ENCODE data around the gene SWAP70.

SWAP70 gene

DNA sequence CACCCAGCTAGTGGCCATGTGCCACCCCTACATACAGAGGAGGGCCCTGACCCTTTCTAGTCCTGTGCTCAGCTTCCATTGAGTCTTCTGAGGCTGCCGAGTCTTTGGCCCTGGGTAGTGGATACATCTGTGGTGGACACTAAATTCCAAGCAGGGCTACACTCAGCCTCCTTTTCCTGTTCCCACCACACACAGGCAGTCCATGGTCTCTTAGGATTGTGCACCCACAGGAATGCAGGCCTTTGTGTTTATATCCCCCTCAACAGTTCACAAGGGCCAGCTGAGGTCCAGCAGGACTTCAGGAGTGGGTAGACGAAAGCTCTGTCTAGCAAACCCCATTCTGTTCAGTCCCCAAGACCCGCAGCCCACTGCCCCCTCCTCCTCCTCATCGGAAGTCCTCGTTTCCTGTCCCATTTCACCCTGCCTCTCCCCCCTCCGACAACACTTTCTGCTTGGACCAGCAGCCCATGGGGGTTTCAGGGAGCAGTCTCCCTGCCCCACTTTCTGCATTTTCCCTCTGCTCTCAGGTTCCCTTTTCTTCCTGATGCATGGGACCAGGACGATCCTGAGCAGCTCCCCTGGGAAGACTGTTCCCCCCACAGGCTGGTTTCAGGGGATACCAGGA, 91.8 kb downstream of the SWAP70 start:
- no peak for DNase-seq

DNA sequence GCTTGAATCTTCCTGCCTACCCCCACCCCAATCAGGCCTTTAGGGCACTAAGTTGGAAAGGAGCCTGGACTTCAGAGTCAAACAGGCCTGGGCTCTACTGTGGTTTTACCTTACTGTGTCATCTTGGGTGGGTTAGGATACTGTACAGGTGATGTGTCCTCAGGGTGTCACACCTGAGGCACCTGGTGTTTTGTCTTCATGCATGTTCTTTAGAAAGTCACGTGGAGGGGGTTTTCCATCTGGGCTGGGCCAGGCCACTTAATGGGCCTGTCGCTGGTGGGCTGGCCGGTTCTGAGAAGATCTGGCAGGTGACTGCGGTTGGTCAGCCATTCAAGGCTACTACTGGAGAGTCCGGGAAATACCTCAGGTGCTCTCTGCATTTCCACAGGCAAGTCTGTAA, 92.6 kb downstream of the SWAP70 start:
- no peak for DNase-seq

DNA sequence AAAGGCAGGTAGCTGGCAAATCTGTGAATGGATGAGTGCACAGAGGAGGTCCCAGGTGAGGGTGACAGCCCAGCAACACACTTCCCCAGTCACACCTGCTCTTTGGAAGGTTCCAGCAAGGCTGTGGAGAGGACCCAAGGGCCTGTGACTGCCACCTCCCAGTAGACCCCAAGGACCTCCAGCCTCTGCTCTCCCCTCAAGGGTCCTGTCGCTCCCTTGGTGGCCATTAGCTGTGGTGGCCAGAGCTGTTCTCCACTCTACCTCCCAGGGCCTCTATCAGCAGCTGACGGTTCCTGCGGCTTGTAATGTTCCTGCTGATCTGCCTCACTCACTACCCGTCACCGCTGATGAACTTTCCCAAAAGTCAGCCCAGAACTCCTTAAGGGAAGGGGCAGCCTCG, 93.0 kb downstream of the SWAP70 start:
- DNase-seq, result no peak

DNA sequence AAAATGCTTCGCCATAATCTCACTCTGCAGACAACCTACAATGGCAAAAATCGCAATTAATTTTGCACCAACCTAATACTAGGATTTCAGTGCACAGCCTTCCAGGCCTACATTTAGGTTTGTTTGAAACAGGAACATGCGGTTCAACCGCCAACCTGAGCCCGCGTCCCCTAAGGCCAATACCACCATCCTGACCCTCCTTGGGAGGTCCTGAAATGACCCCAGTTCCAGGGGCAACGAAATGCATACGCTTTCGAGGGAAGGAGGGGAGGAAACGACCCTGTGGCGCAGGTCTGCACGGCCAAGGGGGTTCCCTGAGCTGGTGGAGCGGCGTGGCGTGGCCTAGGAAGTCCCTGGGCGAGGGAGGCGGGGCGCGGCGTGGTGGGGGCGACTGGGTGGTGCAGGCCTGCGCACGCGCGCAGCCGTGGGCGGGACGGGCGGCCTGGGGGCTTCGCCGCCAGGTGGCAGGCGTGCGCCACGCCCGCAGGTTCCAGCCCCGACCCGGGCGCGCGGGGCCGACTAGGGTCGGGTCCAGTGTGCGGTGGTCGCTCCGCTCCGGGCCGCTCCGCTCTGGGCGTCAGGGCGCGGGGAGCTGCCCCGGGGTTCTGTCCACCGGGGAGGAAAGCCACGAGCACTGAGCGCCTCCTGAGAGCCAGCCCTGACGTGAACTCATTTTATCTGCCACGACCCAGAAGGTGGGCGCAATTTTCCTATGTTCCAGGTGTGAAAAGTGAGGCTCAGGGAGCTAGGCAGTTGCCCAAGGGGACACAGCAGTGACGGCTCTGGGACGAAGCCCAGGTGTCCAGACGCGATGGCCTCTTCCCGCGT, 94.1 kb downstream of the SWAP70 start:
- peak; percentile 96 for DNase-seq

DNA sequence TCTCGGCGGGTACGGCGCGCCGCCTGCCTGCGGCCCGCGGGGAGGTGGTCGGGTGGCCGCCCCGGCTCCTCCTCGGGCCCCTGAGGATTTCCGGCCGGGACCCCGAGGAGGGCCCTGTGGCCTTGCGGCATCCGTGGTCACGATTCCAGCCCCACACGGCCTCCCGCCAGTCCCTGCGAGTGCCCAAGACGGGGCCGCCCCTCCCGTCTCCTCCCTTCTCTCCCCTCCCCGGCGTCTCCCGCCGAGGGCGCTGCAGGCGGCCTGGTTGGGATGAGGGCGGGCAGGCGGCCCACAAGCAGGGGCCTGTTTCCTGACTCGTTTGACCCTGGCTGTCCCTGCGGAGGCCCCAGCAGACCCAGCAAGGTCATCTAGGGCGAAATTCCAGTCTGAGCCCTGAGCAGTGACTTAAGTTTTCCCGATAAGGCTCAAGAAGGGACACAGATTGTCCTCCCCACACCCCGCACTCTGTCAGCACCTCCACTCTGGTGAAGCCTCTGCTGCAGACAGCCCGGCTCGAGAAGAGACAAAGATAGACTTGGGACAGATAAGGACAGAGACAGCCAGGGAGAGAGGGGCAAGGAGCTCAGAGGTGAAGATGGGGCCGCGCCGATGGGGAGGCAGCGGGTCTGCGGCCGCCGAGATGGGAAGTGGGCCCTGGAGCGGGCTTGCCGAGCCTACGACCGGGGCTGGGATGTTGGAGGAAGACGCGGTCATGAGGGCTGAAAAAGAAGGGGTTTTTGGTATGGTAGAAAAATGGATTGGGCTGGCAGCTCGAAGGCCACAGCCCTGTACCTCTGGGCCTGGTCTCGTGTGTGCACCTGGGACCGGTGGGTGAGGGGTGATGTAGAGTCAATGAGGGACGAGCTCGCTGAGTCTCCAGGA, 95.0 kb downstream of the SWAP70 start:
- peak; percentile 59 for DNase-seq

DNA sequence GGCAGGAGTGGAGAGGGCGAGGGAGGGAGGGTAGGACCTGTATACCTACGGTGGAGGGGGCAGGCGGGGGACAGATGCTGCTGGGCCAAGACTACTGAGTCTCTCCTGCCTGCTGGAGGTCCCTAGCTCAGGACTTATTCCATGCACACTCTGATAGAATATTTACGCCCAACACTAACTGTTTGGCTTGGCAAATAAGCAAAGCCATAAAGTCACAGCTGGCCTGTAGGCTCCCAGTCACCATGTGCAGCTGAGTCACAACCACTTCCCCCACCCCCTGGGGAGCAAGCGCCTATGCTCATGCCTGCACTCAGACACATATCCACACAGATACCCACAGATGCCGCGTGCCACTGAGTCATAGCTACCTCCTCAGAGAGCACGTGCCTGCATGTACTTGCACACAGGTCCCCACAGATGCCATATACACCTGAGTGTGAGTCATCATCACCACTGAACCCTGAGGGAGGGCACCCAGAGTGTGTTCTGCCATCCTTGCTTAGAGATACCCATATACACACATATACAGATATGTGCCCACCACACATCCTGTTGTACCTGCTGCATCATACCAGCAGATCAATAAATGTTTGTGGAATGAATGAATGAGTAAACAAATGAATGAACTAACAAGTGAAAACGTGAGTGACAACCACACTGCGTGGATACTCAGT, 95.8 kb downstream of the SWAP70 start:
- peak; percentile 91 for DNase-seq

DNA sequence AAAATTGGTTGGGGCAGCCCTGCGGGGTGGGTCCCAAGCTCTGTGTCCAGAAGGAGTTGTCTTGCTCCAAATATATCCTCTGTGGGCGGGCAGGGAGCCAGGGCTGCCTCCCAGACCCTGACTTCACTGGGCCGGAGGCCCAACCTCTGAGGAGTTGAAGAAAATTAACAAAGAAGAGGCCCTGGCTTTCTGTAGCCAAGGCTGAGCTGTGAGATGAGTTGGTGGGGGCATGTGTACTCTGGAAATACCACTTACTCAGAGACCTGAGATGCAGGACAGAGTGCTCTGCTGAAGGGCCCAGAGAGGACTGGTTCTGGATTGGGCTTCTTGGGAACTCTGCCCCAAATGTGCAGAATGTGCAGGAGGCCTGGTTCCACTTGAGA, 96.3 kb downstream of the SWAP70 start:
- DNase-seq, result peak; percentile 8

DNA sequence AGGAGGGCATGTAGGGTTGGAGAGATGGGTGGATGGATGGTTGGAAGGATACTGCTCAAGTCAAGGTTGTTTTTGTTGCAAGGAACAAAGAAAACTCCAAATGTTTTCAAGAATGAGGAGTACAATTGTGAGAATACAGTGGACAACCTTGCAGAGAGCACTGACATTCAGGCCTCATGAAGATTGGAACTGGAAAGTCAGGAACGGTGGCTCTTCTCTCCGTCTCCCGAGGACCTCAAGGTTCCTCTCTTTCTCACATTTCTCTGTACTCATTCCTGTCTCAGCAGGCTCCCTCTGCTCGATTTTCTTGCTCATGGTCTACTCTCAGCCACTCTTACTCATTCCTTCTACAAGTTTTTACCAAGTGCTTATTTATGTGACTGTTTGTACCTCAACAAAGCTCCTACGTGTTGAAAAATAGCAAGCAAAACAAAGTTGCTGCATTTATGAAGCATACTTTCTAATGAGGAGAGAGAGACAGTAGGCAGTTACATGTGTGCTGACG, 97.6 kb downstream of the SWAP70 start:
- DNase-seq, result no peak

DNA sequence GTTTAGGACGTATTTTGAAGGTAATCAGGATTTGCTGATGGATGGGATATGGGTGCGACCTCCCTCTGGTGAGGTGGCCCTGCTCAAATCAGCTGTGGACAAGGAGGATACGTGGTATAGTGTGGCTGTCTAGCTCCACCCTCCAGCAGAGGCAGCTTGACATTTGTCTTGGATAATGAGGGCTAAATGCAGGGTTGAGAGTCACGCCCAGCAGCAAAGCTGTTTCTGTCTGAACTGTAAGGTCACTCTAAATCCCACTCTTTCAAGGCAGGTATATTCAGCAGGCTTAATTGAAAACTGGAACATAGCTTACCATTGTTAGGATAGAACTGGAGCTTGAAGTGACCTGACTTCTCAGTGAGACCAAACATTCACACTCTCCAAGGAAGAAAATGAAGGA, 98.7 kb downstream of the SWAP70 start:
- no peak for DNase-seq

DNA sequence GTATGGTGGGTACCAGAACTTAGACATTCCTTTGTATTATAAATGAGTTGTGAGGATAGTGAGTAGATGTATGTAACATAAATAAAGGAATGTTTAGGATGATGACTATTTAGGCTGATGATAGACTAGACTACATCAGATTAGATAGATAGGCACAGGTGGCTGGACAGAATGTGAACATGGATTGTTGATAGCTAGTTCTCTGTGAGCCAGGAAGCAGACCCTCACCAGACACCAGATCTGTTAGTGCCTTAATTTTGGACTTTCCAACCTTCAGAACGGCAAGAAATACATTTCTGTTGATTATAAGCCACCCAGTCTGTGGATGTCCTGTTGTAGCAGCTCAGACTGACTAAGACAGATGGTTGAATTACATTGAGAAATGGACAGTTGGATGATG, 99.4 kb downstream of the SWAP70 start:
- DNase-seq, result no peak

DNA sequence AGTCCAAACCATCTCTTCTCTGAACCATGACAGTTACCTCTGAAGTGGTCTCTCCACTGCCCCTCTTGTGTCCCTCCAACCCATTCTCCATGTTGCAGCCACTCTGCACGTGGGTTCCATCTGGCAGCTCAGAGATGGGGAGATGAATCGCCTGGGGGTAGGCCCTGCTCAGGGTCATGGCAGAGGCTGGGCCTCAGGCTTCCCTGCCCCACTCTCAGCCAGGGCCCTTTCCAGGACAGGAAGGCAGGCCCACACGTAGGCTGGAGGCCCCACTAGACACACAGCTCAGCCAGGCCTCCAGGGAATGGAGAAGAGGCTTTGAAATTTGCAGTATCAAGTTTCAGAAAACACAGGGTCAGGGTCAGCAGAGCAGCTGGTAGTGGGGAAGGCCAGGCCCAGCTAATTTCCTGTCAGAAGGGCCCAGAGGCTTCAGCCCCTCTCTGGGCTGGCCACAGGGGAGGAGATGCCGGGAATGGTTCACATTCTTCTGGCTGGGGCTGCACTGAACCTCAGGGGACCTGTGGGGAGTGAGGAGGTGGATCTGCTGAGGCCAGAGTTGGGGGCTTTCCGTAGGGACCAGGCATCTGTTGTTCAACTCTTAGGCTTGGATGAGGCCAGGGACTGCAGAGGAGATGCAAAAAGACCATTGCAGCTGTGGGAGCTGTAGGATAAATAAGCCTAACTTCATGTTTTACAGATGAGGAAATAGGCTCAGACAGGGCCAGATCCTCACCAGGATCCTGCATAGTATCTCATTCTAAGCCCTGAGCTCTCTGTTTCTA, 101.6 kb downstream of the SWAP70 start:
- no peak for DNase-seq

DNA sequence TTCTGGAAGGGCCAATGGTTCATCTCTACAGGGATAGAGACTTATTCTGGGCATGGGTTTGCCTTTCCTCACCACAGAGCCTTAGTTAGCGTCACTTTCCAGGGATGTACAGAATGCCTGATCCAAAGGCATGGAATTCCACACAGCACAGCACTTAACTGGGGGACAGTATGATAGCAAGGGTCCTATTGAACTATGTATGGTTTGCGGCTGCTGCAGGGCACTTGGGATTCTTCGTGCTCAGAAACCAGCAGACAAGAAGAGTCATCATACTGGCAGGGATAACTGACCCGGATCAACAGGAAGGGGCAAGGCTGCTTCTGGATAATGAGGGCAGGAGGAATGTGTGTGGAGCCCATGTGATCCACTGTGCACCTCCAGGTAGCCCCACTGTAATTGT, 105.7 kb downstream of the SWAP70 start:
- DNase-seq, result no peak

DNA sequence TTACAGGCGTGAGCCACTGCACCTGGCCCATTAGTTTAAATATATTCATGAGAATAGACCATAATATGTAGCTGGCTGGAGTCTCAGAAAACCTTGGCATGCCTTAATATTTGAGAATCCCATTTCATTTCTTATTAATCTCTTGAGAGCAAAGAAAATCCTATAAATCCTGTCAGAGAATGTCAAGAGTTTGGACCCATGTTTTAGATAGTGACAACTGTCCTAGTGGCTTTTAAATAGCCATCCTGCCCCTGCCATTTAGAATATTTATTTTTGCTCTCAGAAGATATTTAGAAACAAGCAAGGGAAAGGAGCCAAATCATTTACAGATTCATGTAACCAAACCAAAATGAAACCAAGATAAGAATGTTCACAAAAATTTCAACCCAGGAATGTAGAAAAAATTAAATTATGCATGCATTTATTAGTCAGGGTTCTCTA, 107.2 kb downstream of the SWAP70 start:
- DNase-seq, result no peak

DNA sequence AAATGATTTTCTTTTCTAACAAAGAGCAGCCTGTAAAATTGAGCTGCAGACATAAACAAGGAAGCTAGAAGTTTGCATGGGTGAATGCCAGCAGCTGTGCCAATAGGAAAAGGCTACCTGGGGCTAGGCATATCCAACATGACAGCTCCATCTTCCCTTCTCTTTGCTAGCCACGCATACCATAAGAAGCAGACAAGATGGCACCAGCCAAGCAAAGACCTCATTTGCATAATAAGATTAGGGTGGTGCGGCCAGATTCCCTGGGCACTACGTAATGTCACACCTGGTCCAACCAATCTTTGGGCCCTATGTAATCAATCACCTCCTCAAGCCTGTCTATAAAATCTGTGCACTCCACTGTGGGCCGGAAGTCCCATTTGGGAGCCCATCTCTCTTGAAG, 108.3 kb downstream of the SWAP70 start:
- DNase-seq, result no peak

DNA sequence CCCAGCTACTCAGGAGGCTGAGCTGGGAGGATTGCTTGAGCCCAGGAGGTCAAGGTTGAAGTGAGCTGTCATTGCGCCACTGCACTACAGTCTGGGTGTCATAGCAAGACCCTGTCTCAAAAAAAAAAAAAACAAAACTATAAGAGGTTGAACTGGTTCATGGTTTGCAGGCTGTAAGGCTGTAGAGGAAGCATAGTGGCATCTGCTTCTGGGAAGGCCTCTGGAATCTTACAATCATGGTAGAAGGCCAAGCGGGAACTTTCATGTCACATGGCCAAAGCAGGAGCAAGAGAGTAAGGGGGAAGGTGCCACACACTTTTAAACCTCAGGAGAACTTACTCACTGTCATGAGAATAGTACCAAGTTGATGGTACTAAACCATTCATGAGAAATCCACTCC, 109.6 kb downstream of the SWAP70 start:
- DNase-seq, result no peak

DNA sequence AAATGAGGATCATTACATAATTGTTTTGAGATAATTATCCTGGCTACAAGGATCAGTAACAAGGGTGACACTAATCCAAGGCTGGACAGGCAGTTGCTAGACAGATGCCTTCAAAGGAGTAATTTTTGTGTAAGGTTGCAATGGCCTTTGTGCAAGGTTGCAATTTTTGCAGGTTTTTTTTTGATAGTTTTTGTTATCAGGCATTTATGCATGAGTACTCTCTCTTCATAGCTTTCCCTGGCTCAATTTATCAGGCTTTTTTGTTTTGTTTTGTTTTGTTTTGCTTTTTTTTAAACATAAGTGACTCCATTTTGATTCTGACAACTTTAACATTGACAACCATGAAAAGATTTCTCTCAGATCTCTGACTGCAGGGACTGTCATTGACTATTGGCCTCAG, 110.2 kb downstream of the SWAP70 start:
- no peak for DNase-seq

DNA sequence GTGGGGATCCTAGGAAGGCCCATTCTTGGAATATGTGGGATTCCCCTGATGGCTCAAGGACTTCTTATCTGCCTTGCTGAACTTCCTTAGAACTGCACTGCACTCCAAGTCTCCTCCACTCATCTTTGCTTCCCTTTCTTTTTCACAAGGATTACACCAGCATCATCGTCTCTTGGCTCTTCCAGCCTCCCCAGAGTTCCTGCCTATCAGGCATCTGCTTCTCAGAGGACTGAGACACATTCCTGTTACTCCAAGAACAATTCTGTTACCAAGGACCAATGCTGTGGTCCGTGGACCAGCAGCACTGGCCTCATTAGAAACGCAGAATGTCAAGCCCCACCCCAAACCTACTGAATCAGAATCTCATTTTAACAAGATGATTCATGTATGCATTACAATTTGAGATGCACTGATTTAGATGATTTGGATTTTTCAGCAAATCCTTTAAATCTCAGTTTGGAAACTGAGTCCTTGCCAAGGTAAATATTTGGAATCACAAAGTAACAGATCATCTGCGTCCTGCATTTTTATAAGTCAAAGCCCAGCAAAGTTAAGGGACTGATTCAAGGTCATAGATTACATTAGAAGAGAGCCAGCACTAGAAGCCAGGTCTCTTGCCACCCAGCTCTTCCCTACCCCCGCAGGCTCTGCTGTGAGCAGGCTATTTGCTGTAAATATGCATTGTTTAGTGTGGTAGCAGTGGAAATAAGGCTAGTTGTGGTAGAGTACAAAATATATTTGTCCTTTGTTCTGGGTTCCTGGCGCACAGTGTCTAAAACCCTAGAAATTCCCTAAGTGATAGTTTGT, 110.9 kb downstream of the SWAP70 start:
- no peak for DNase-seq

DNA sequence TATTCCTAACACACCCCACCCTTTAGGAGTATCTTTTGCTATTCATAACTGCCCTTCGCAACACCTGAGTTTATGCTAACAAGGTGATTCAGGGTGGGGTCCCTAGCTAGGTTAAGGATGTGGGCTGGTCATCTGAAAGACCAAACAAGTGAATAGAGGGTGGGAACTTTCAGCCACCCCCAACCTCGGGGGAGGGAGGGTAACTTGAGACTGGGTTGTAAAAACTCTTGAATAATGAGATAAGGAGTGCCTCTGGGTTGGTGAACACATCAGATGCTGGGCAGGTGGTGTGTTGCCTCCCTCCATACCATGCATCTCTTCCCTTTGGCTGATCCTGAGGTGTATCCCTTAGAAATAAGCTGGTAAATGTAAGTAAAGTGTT, 111.5 kb downstream of the SWAP70 start:
- no peak for DNase-seq

DNA sequence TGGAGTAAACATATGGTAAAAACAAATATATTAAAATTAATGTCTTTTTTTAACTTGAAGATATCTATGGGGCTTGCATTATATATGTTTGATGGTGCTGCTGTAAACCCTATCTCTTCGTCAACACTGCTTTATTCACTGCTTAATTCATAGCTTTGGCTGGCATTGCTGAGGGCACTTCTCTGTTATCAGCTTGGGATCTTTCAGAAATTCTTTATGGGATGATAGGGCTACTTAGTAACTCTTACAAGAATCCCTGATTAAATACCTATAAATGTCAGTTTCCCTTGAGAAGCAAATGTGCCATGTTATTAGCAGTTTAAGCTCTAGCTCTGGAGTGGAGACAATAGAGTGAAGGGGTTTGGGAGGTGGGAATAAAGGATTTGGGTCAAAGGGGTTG, 112.3 kb downstream of the SWAP70 start:
- DNase-seq, result no peak

DNA sequence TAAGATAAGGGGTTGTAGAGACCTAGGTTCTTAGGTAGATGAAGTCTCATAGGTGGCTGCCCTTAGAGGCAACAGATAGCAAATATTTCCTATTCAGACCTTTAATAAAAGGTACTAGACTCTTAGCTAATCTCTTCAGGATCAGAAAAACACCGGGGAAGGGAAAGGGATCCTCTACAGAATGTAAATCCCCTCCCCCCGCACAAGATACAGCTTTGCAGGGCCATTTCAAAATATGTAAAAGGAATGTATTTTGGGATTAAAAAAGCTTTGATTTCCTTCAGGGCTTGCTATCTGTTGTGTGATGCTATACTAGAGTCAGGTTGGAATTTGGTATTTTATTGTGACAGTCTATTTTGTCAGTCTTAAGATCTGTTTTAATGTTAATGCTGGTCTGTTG, 113.2 kb downstream of the SWAP70 start:
- DNase-seq, result no peak

DNA sequence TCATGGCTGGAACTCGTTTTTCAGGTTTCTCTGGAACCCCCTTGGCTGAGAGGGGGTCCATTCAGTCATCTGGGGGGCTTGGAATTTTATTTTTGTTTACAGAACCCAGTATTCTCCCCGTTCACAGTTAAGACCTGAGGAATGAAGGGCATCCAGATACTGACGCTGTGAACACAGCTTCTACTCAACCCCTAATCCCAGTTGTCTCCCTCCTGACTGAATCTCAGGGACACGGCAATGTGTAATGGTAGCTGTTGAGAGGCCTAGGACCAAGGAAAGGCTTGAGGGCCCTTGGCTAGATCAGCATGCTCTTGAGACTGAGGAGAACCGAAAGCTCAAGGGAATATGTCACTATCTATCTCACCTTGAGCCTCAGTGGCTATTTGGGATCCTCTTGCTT, 113.6 kb downstream of the SWAP70 start:
- no peak for DNase-seq

Data from stimulated activated CD4-positive, alpha-beta T cell treated with anti-CD3 and anti-CD28 coated beads, Interleukin-4, amount 100 ng/mL, for 1 hour (primary cell).